ENCODE measurements around the gene VWA8.

- TF ChIP-seq, protein P1, sequence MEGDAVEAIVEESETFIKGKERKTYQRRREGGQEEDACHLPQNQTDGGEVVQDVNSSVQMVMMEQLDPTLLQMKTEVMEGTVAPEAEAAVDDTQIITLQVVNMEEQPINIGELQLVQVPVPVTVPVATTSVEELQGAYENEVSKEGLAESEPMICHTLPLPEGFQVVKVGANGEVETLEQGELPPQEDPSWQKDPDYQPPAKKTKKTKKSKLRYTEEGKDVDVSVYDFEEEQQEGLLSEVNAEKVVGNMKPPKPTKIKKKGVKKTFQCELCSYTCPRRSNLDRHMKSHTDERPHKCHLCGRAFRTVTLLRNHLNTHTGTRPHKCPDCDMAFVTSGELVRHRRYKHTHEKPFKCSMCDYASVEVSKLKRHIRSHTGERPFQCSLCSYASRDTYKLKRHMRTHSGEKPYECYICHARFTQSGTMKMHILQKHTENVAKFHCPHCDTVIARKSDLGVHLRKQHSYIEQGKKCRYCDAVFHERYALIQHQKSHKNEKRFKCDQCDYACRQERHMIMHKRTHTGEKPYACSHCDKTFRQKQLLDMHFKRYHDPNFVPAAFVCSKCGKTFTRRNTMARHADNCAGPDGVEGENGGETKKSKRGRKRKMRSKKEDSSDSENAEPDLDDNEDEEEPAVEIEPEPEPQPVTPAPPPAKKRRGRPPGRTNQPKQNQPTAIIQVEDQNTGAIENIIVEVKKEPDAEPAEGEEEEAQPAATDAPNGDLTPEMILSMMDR (IDR thresholded peaks at IDR 0.05 in 8 of 11, conservative IDR thresholded peaks at IDR 0.05 in 3 of 11), result no peak
- TF ChIP-seq POLR2A (IDR thresholded peaks at IDR 0.05) (no peak), POLR2AphosphoS5 (IDR thresholded peaks at IDR 0.05) (no peak)
Observed at GRCh38 chr13:42002066-42002465, 41.2 kb upstream of the VWA8 start.
